Neural cell (in vitro differentiated cells): ENCODE results near the gene TFB1M. TPM values are rescaled to one million over a fixed set of nuclear protein-coding genes. Genes with fewer than 3 reads are reported as not detected.
"Not testable (repeated sequence)": the region's sequence is repeated elsewhere in the genome, so short reads cannot be mapped to it uniquely, and the experiment has no call there.

ENCODE experiments used
- H2AFZ ChIP-seq: fragments of 200-600, 300-800 bp; sonication (generic), shearing (Covaris generic); 2 replicates; pipeline ENCODE4 v1.6.0; 2014; ENCODE audit warnings: low read depth, mild to moderate bottlenecking, antibody characterized with exemption, low read length, moderate library complexity
- H3F3A ChIP-seq: fragments of 200-600 bp; shearing (Covaris generic); 2 replicates; pipeline ENCODE4 v1.6.1; 2016; ENCODE audit warnings: mild to moderate bottlenecking, moderate library complexity, mixed read lengths, antibody characterized with exemption, low read length; ENCODE audit not compliant: insufficient read depth, poor library complexity, severe bottlenecking
- H3K27ac ChIP-seq: fragments of 200-600, 300-800 bp; sonication (generic), shearing (Covaris generic); 2 replicates; pipeline ENCODE4 v1.5.1; 2014; ENCODE audit warnings: mild to moderate bottlenecking, low read length, moderate library complexity
- H3K27me3 ChIP-seq: fragments of 300-800, 200-600 bp; sonication (generic), shearing (Covaris generic); 2 replicates; pipeline ENCODE4 v1.6.0; 2014; ENCODE audit warnings: mild to moderate bottlenecking, low read depth, low read length, moderate library complexity; ENCODE audit not compliant: insufficient read depth
- H3K36me3 ChIP-seq: fragments of 300-800, 200-600 bp; sonication (generic), shearing (Covaris generic); 2 replicates; pipeline ENCODE4 v1.5.1; 2014; ENCODE audit warnings: mild to moderate bottlenecking, antibody characterized with exemption, low read length, moderate library complexity; ENCODE audit not compliant: insufficient read depth
- H3K4me2 ChIP-seq: fragments of 300-800, 200-600 bp; sonication (generic), shearing (Covaris generic); 2 replicates; pipeline ENCODE4 v1.6.0; 2014; ENCODE audit warnings: mild to moderate bottlenecking, low read length
- H3K4me3 ChIP-seq: fragments of 300-800, 200-600 bp; sonication (generic), shearing (Covaris generic); 2 replicates; pipeline ENCODE4 v1.5.1; 2014; ENCODE audit warnings: mild to moderate bottlenecking, low read length, moderate library complexity
- H3K79me2 ChIP-seq: fragments of 200-600 bp; shearing (Covaris generic); replicated peaks from 2 replicates; pipeline ENCODE4 v1.6.0; 2014; ENCODE audit warnings: mild to moderate bottlenecking, low read length, moderate library complexity; ENCODE audit not compliant: insufficient read depth
- H3K9ac ChIP-seq: fragments of 300-800, 200-600 bp; sonication (generic), shearing (Covaris generic); 2 replicates; pipeline ENCODE4 v1.6.1; 2016; ENCODE audit warnings: mild to moderate bottlenecking, low read length, mixed read lengths
- H3K9me2 ChIP-seq: fragments of 200-600 bp; shearing (Covaris generic); 2 replicates; pipeline ENCODE4 v1.6.1; 2016; ENCODE audit warnings: mild to moderate bottlenecking, low read length, mixed read lengths; ENCODE audit not compliant: insufficient read depth
- H3K9me3 ChIP-seq: fragments of 200-600, 300-800 bp; sonication (generic), shearing (Covaris generic); 2 replicates; pipeline ENCODE4 v1.6.1; 2016; ENCODE audit warnings: mild to moderate bottlenecking, mixed run types, low read length, moderate library complexity, mixed read lengths
- H4K20me1 ChIP-seq: fragments of 200-600 bp; shearing (Covaris generic); 2 replicates; pipeline ENCODE4 v1.6.1; 2016; ENCODE audit warnings: mild to moderate bottlenecking, mixed run types; ENCODE audit not compliant: insufficient read depth
- CTCF ChIP-seq: fragments of 450-650 bp; IDR thresholded peaks from 2 replicates; pipeline ENCODE4 v1.5.1; 2014; ENCODE audit warnings: antibody characterized with exemption, mild to moderate bottlenecking, moderate library complexity; ENCODE audit not compliant: poor library complexity, severe bottlenecking
- EP300 ChIP-seq: fragments of 450-650 bp; conservative IDR thresholded peaks from 2 replicates; pipeline ENCODE4 v1.6.1; 2014; ENCODE audit warnings: antibody characterized with exemption, mild to moderate bottlenecking, moderate library complexity; ENCODE audit not compliant: poor library complexity, severe bottlenecking
- EZH2 ChIP-seq: fragments of 200-600, 300-800 bp; shearing (Covaris generic), sonication (generic); IDR thresholded peaks from 2 replicates; pipeline ENCODE4 v1.6.1; 2014; ENCODE audit warnings: antibody characterized with exemption, low read length, borderline replicate concordance, mild to moderate bottlenecking; ENCODE audit not compliant: insufficient read depth, poor library complexity, severe bottlenecking
- MXI1 ChIP-seq: fragments of 450-650 bp; conservative IDR thresholded peaks from 2 replicates; pipeline ENCODE4 v1.6.1; 2014; ENCODE audit warnings: antibody characterized with exemption, mild to moderate bottlenecking; ENCODE audit not compliant: poor library complexity, severe bottlenecking
- POLR2AphosphoS5 ChIP-seq: IDR thresholded peaks from 2 replicates; pipeline ENCODE4 v1.6.1; 2012
- RAD21 ChIP-seq: fragments of 450-650 bp; conservative IDR thresholded peaks from 2 replicates; pipeline ENCODE4 v1.6.1; 2014; ENCODE audit warnings: antibody characterized with exemption, mild to moderate bottlenecking, moderate library complexity
- REST ChIP-seq: IDR thresholded peaks from 2 replicates; pipeline ENCODE4 v1.6.1; 2012; ENCODE audit warnings: borderline replicate concordance
- SMC3 ChIP-seq: fragments of 450-650 bp; conservative IDR thresholded peaks from 2 replicates; pipeline ENCODE4 v1.6.1; 2014; ENCODE audit warnings: antibody characterized with exemption, mild to moderate bottlenecking, moderate library complexity; ENCODE audit not compliant: poor library complexity
- TAF1 ChIP-seq: IDR thresholded peaks from 2 replicates; pipeline ENCODE4 v1.6.1; 2012; ENCODE audit warnings: low read depth
- polyA plus RNA-seq: library from polyadenylated mRNA; depleted of rRNA; stranded (reverse); fragments of >200 nt; gene quantifications from 2 replicates; pipeline ENCODE4 v1.2.3, GENCODE V29; 2014

The TFB1M gene
- polyA plus RNA-seq, 1 donor from 2014 or later, result 15.5 TPM

- no peaks in the 10 kb centered on the region for H4K20me1 ChIP-seq
- H3K9ac ChIP-seq, result no peak overlapping the region
- H3F3A ChIP-seq, result no peaks in the 10 kb centered on the region
- H3K27ac ChIP-seq, result no peak overlapping the region
- no peak overlapping the region for H3K4me3 ChIP-seq
- H3K36me3 ChIP-seq, result peaks cover 5% of the 10 kb centered on the region
- no peaks in the 10 kb centered on the region for H3K9me3 ChIP-seq
- H3K4me2 ChIP-seq, result no peak overlapping the region
- no peaks in the 10 kb centered on the region for H3K9me2 ChIP-seq
- TF ChIP-seq REST (no peak), SMC3 (no peak), TAF1 (no peak), EP300 (no peak), RAD21 (no peak), POLR2AphosphoS5 (no peak), CTCF (no peak), EZH2 (no peak), MXI1 (no peak)
- no peaks in the 10 kb centered on the region for H3K27me3 ChIP-seq
- no peak overlapping the region for H2AFZ ChIP-seq
- H3K79me2 ChIP-seq, result peaks cover 10% of the 10 kb centered on the region
These were observed 80.1 kb downstream of the TFB1M start for GRCh38 chr6:155234167-155234566.

- no peaks in the 10 kb centered on the region for H3K36me3 ChIP-seq
- no peaks in the 10 kb centered on the region for H3K9me3 ChIP-seq
- H3K4me2 ChIP-seq, result no peak overlapping the region
- no peaks in the 10 kb centered on the region for H4K20me1 ChIP-seq
- H3F3A ChIP-seq, result no peaks in the 10 kb centered on the region
- H3K79me2 ChIP-seq, result peaks cover 15% of the 10 kb centered on the region
- no peak for TF ChIP-seq EP300
- TF ChIP-seq MXI1, result no peak
- no peak for TF ChIP-seq SMC3
- no peak for TF ChIP-seq POLR2AphosphoS5
- no peak for TF ChIP-seq CTCF
- no peak for TF ChIP-seq EZH2
- no peak for TF ChIP-seq TAF1
- TF ChIP-seq REST, result no peak
- no peak overlapping the region for H3K4me3 ChIP-seq
- H3K27ac ChIP-seq, result no peak overlapping the region
- H3K9me2 ChIP-seq, result no peaks in the 10 kb centered on the region
- H3K9ac ChIP-seq, result no peak overlapping the region
- H3K27me3 ChIP-seq, result no peaks in the 10 kb centered on the region
- no peak overlapping the region for H2AFZ ChIP-seq
These were observed 81.4 kb downstream of the TFB1M start for GRCh38 chr6:155232848-155233247.

GRCh38 chr6:155230975-155231374 lies 83.3 kb downstream of the TFB1M start:
- H3K27me3 ChIP-seq, H3K9me2 ChIP-seq, H3F3A ChIP-seq: not testable (repeated sequence)

More at GRCh38 chr6:155230975-155231374, 83.3 kb downstream of the TFB1M start:
- not testable (repeated sequence) for H3K36me3 ChIP-seq, H3K9ac ChIP-seq, H3K4me2 ChIP-seq, H2AFZ ChIP-seq, H3K9me3 ChIP-seq, H4K20me1 ChIP-seq, H3K4me3 ChIP-seq, H3K27ac ChIP-seq
- H3K79me2 ChIP-seq, result peaks cover 18% of the 10 kb centered on the region
